ENCODE measurements around the gene MYH9.

Gene MYH9

GRCh38 chr22:36423461-36424404 is 36.0 kb upstream of the MYH9 start:
- Histone ChIP-seq H3K36me3 (ENCODE audit: insufficient read depth, low read length) (no peaks in the 10 kb centered on the region), H2AFZ (ENCODE audit: low read length) (no peak overlapping the region), H3K4me2 (ENCODE audit: low read length) (no peak overlapping the region)

GRCh38 chr22:36422287-36423014 is 34.7 kb upstream of the MYH9 start:
- Histone ChIP-seq H3K4me1 (ENCODE audit: insufficient read depth, low read length, severe bottlenecking) (peaks cover 33% of the 10 kb centered on the region), H3K79me2 (ENCODE audit: insufficient read depth, low read length) (no peaks in the 10 kb centered on the region), H3K36me3 (ENCODE audit: insufficient read depth, low read length) (no peaks in the 10 kb centered on the region), H3F3A (ENCODE audit: insufficient read depth, low read length) (0 out of 2 replicates have a peak, but pooled peaks cover 6% of the 10 kb centered on the region), H3K4me3 (ENCODE audit: low read depth, low read length, poor library complexity, severe bottlenecking) (no peak overlapping the region), H3K4me2 (ENCODE audit: low read length) (peak overlapping the region; percentile 55; the same call in 1 of the 2 replicates), H3K27me3 (ENCODE audit: insufficient read depth, low read length) (no peaks in the 10 kb centered on the region), H3K27ac (ENCODE audit: low read depth, low read length, poor library complexity, severe bottlenecking) (peak overlapping the region; percentile 62), H4K20me1 (ENCODE audit: insufficient read depth, low read length) (no peaks in the 10 kb centered on the region), H3K9me2 (ENCODE audit: low read depth, low read length) (no peaks in the 10 kb centered on the region), H3K9ac (ENCODE audit: low read length) (peak overlapping the region; percentile 30; the same call in 1 of the 2 replicates), H2AFZ (ENCODE audit: low read length) (0 out of 2 replicates have a peak overlapping the region, but pooled peaks have one; percentile 3), H3K9me3 (ENCODE audit: low read length) (no peaks in the 10 kb centered on the region)
- TF ChIP-seq EZH2 (IDR thresholded peaks at IDR 0.05; ENCODE audit: borderline replicate concordance, low read length) = no peak
- no peak for TF ChIP-seq CTCF (IDR thresholded peaks at IDR 0.05; ENCODE audit: low read length)

More at GRCh38 chr22:36423461-36424404, 36.0 kb upstream of the MYH9 start:
- H3K27me3 ChIP-seq (ENCODE audit: insufficient read depth, low read length) = no peaks in the 10 kb centered on the region
- H3K4me1 ChIP-seq (ENCODE audit: insufficient read depth, low read length, severe bottlenecking) = peaks cover 31% of the 10 kb centered on the region
- H3K9me2 ChIP-seq (ENCODE audit: low read depth, low read length) = no peaks in the 10 kb centered on the region
- no peaks in the 10 kb centered on the region for H3K79me2 ChIP-seq (ENCODE audit: insufficient read depth, low read length)
- no peak overlapping the region for H3K27ac ChIP-seq (ENCODE audit: low read depth, low read length, poor library complexity, severe bottlenecking)
- H3K9ac ChIP-seq (ENCODE audit: low read length) = no peak overlapping the region
- H3F3A ChIP-seq (ENCODE audit: insufficient read depth, low read length) = 0 out of 2 replicates have a peak, but pooled peaks cover 6% of the 10 kb centered on the region
- H3K9me3 ChIP-seq (ENCODE audit: low read length) = no peaks in the 10 kb centered on the region
- no peak overlapping the region for H3K4me3 ChIP-seq (ENCODE audit: low read depth, low read length, poor library complexity, severe bottlenecking)
- TF ChIP-seq CTCF (IDR thresholded peaks at IDR 0.05; ENCODE audit: low read length) (no peak), EZH2 (IDR thresholded peaks at IDR 0.05; ENCODE audit: borderline replicate concordance, low read length) (no peak)
- no peaks in the 10 kb centered on the region for H4K20me1 ChIP-seq (ENCODE audit: insufficient read depth, low read length)

- no peaks in the 10 kb centered on the region for H3K27me3 ChIP-seq (ENCODE audit: insufficient read depth, low read length)
- H3K9me3 ChIP-seq (ENCODE audit: low read length) = no peaks in the 10 kb centered on the region
- no peak overlapping the region for H3K4me2 ChIP-seq (ENCODE audit: low read length)
- no peak overlapping the region for H3K9ac ChIP-seq (ENCODE audit: low read length)
- H4K20me1 ChIP-seq (ENCODE audit: insufficient read depth, low read length) = no peaks in the 10 kb centered on the region
- no peak overlapping the region for H3K4me3 ChIP-seq (ENCODE audit: low read depth, low read length, poor library complexity, severe bottlenecking)
- 0 out of 2 replicates have a peak, but pooled peaks cover 6% of the 10 kb centered on the region for H3F3A ChIP-seq (ENCODE audit: insufficient read depth, low read length)
- H3K79me2 ChIP-seq (ENCODE audit: insufficient read depth, low read length) = no peaks in the 10 kb centered on the region
- H3K9me2 ChIP-seq (ENCODE audit: low read depth, low read length) = no peaks in the 10 kb centered on the region
- H3K27ac ChIP-seq (ENCODE audit: low read depth, low read length, poor library complexity, severe bottlenecking) = peak overlapping the region; percentile 28
- H3K4me1 ChIP-seq (ENCODE audit: insufficient read depth, low read length, severe bottlenecking) = peaks cover 33% of the 10 kb centered on the region
- no peak for TF ChIP-seq EZH2 (IDR thresholded peaks at IDR 0.05; ENCODE audit: borderline replicate concordance, low read length)
- no peak for TF ChIP-seq CTCF (IDR thresholded peaks at IDR 0.05; ENCODE audit: low read length)
- no peaks in the 10 kb centered on the region for H3K36me3 ChIP-seq (ENCODE audit: insufficient read depth, low read length)
- H2AFZ ChIP-seq (ENCODE audit: low read length) = no peak overlapping the region
Measured at GRCh38 chr22:36419912-36420882, 32.4 kb upstream of the MYH9 start.

All from OCI-LY1 (cell line).